NB4 (cell line): ENCODE measurements around the gene CALN1.

Source experiments
- MYC ChIP-seq: IDR thresholded peaks from 2 replicates; pipeline ENCODE4 v1.6.1; 2011; ENCODE audit warnings: low read depth, low read length
- POLR2A ChIP-seq: IDR thresholded peaks from 2 replicates; pipeline ENCODE4 v1.6.1; 2011; ENCODE audit warnings: mild to moderate bottlenecking; ENCODE audit not compliant: insufficient read length; ENCODE audit errors: extremely low read depth
- TF ChIP-seq, protein P1 (sequence below): IDR thresholded peaks from 2 replicates; pipeline ENCODE4 v1.6.1; 2011; ENCODE audit warnings: low read depth, low read length
- TF ChIP-seq, protein P2 (sequence below): IDR thresholded peaks from one replicate; pipeline ENCODE4 v1.5.1; 2012; ENCODE audit warnings: low read depth, low read length

DNA sequence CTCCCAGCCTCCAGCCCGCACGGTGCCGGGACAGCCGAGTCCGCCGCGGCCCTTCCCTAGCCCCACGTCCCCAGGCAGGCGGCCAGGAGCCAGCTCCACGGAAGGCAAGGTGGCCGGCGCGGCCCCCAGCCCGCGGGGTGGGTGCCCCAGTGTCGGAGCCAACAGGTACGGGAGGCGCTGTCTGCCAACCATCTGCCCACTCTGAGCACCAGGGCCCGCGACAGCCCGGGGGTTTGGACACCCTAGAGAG lies 75.8 kb downstream of the CALN1 start:
- TF ChIP-seq, protein P1, sequence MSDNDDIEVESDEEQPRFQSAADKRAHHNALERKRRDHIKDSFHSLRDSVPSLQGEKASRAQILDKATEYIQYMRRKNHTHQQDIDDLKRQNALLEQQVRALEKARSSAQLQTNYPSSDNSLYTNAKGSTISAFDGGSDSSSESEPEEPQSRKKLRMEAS, result no peak
- TF ChIP-seq MYC, result no peak
- TF ChIP-seq POLR2A, result no peak
- TF ChIP-seq, protein P2, sequence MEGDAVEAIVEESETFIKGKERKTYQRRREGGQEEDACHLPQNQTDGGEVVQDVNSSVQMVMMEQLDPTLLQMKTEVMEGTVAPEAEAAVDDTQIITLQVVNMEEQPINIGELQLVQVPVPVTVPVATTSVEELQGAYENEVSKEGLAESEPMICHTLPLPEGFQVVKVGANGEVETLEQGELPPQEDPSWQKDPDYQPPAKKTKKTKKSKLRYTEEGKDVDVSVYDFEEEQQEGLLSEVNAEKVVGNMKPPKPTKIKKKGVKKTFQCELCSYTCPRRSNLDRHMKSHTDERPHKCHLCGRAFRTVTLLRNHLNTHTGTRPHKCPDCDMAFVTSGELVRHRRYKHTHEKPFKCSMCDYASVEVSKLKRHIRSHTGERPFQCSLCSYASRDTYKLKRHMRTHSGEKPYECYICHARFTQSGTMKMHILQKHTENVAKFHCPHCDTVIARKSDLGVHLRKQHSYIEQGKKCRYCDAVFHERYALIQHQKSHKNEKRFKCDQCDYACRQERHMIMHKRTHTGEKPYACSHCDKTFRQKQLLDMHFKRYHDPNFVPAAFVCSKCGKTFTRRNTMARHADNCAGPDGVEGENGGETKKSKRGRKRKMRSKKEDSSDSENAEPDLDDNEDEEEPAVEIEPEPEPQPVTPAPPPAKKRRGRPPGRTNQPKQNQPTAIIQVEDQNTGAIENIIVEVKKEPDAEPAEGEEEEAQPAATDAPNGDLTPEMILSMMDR, result no peak
